Measurements from ENCODE around the gene G6PC1. TPM values are rescaled to one million over a fixed set of nuclear protein-coding genes. Genes with fewer than 3 reads are reported as not detected.

The G6PC1 gene
- total and polyA plus RNA-seq, 2 of the 13 experiments (the other 11 are each of a cell fraction or from before 2014, with no cell fraction given) = 1.7 to 37.9 TPM

DNA sequence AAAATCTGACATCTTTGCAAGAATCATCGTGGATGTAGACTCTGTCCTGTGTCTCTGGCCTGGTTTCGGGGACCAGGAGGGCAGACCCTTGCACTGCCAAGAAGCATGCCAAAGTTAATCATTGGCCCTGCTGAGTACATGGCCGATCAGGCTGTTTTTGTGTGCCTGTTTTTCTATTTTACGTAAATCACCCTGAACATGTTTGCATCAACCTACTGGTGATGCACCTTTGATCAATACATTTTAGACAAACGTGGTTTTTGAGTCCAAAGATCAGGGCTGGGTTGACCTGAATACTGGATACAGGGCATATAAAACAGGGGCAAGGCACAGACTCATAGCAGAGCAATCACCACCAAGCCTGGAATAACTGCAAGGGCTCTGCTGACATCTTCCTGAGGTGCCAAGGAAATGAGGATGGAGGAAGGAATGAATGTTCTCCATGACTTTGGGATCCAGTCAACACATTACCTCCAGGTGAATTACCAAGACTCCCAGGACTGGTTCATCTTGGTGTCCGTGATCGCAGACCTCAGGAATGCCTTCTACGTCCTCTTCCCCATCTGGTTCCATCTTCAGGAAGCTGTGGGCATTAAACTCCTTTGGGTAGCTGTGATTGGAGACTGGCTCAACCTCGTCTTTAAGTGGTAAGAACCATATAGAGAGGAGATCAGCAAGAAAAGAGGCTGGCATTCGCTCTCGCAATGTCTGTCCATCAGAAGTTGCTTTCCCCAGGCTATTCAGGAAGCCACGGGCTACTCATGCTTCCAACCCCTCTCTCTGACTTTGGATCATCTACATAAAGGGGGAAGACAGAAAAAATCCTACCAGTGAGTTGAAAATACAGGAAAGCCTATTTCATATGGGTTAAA lies at the start of gene G6PC1 (continued):
- TF ChIP-seq NFKBIZ (CRISPR knock-in tag; IDR thresholded peaks at IDR 0.05) = no peak
- no peak for TF ChIP-seq HNRNPLL (IDR thresholded peaks at IDR 0.05; ENCODE audit: low read depth, low read length, poor library complexity, severe bottlenecking)
- no peak; the same call in 1 of the 2 replicates for TF ChIP-seq ZNF547 (CRISPR knock-in tag; IDR thresholded peaks at IDR 0.05)
- peak; percentile 46; the same call in 1 of the 2 replicates for TF ChIP-seq ZMYM3 (CRISPR knock-in tag; IDR thresholded peaks at IDR 0.05)
- peak; percentile 87; the same call in 1 of the 2 replicates for TF ChIP-seq STAT6 (CRISPR knock-in tag; IDR thresholded peaks at IDR 0.05; ENCODE audit: borderline replicate concordance)
- peak; percentile 18 for TF ChIP-seq ZNF883 (CRISPR knock-in tag; IDR thresholded peaks at IDR 0.05; ENCODE audit: not compliant biosample characterization)
- no peak for TF ChIP-seq ZNF326 (CRISPR knock-in tag; IDR thresholded peaks at IDR 0.05; ENCODE audit: borderline replicate concordance)
- no peak for TF ChIP-seq FIP1L1 (IDR thresholded peaks at IDR 0.05; ENCODE audit: borderline replicate concordance, insufficient read depth, low read depth, low read length)
- TF ChIP-seq ZNF816 (CRISPR knock-in tag; IDR thresholded peaks at IDR 0.05; ENCODE audit: borderline replicate concordance) = peak; percentile 94
- peak; percentile 71; the same call in 1 of the 2 replicates for TF ChIP-seq GTF2F1 (IDR thresholded peaks at IDR 0.05; ENCODE audit: low read length)
- peak; percentile 57 for TF ChIP-seq KLF12 (CRISPR knock-in tag; IDR thresholded peaks at IDR 0.05; ENCODE audit: borderline replicate concordance)
- TF ChIP-seq, protein P1, sequence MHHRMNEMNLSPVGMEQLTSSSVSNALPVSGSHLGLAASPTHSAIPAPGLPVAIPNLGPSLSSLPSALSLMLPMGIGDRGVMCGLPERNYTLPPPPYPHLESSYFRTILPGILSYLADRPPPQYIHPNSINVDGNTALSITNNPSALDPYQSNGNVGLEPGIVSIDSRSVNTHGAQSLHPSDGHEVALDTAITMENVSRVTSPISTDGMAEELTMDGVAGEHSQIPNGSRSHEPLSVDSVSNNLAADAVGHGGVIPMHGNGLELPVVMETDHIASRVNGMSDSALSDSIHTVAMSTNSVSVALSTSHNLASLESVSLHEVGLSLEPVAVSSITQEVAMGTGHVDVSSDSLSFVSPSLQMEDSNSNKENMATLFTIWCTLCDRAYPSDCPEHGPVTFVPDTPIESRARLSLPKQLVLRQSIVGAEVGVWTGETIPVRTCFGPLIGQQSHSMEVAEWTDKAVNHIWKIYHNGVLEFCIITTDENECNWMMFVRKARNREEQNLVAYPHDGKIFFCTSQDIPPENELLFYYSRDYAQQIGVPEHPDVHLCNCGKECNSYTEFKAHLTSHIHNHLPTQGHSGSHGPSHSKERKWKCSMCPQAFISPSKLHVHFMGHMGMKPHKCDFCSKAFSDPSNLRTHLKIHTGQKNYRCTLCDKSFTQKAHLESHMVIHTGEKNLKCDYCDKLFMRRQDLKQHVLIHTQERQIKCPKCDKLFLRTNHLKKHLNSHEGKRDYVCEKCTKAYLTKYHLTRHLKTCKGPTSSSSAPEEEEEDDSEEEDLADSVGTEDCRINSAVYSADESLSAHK (CRISPR knock-in tag; IDR thresholded peaks at IDR 0.05; ENCODE audit: borderline replicate concordance) = no peak
- TF ChIP-seq, protein P2, sequence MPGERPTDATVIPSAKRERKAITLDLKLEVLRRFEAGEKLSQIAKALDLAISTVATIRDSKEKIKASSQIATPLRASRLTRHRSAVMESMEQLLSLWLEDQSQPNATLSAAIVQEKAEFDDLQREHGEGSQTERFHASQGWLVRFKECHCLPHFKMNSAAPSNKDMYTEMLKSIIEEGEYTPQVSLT (CRISPR knock-in tag; IDR thresholded peaks at IDR 0.05; ENCODE audit: borderline replicate concordance, low read depth) = no peak
- TF ChIP-seq, protein P3, sequence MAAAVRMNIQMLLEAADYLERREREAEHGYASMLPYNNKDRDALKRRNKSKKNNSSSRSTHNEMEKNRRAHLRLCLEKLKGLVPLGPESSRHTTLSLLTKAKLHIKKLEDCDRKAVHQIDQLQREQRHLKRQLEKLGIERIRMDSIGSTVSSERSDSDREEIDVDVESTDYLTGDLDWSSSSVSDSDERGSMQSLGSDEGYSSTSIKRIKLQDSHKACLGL (CRISPR knock-in tag; IDR thresholded peaks at IDR 0.05) = no peak
- TF ChIP-seq, protein P4, sequence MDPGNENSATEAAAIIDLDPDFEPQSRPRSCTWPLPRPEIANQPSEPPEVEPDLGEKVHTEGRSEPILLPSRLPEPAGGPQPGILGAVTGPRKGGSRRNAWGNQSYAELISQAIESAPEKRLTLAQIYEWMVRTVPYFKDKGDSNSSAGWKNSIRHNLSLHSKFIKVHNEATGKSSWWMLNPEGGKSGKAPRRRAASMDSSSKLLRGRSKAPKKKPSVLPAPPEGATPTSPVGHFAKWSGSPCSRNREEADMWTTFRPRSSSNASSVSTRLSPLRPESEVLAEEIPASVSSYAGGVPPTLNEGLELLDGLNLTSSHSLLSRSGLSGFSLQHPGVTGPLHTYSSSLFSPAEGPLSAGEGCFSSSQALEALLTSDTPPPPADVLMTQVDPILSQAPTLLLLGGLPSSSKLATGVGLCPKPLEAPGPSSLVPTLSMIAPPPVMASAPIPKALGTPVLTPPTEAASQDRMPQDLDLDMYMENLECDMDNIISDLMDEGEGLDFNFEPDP (CRISPR knock-in tag; conservative IDR thresholded peaks at IDR 0.05) = 0 out of 2 replicates have a peak, but pooled peaks have one; percentile 58
- peak; percentile 36; the same call in 1 of the 2 replicates for TF ChIP-seq ZBTB34 (CRISPR knock-in tag; IDR thresholded peaks at IDR 0.05)
- TF ChIP-seq ZFX (CRISPR knock-in tag; IDR thresholded peaks at IDR 0.05; ENCODE audit: low read depth) = peak; percentile 65; the same call in 1 of the 2 replicates
- TF ChIP-seq NFIB (CRISPR knock-in tag; IDR thresholded peaks at IDR 0.05; ENCODE audit: borderline replicate concordance) = 0 out of 2 replicates have a peak, but pooled peaks have one; percentile 20

Measured in HepG2 (cell line).